HepG2 (cell line): ENCODE results near the gene PLS1. TPM values are rescaled to one million over a fixed set of nuclear protein-coding genes. Genes with fewer than 3 reads are reported as not detected.

Source experiments
- BRD4 ChIP-seq: sonication (generic); formaldehyde crosslinking; IDR thresholded peaks from 2 replicates; pipeline ENCODE4 v1.4.0; 2020; ENCODE audit warnings: missing genetic modification reagents
- CSRNP2 ChIP-seq: sonication (generic); formaldehyde crosslinking; conservative IDR thresholded peaks from 2 replicates; pipeline ENCODE4 v1.8.0; 2022; ENCODE audit warnings: low read depth, missing genetic modification reagents
- E2F1 ChIP-seq: sonication (generic); formaldehyde crosslinking; IDR thresholded peaks from 2 replicates; pipeline ENCODE4 v1.5.0; 2020; ENCODE audit warnings: missing genetic modification reagents
- EED ChIP-seq: sonication (generic); formaldehyde crosslinking; IDR thresholded peaks from 2 replicates; pipeline ENCODE4 v1.5.0; 2020; ENCODE audit warnings: mild to moderate bottlenecking, missing genetic modification reagents
- ELF1 ChIP-seq: sonication (generic); formaldehyde crosslinking; IDR thresholded peaks from 2 replicates; pipeline ENCODE4 v1.4.0; 2020; ENCODE audit warnings: missing genetic modification reagents
- NFE2L2 ChIP-seq: fragments of 150-350 bp; IDR thresholded peaks from 2 replicates; pipeline ENCODE4 v1.6.1; 2014; ENCODE audit warnings: low read length
- PHF20 ChIP-seq: sonication (generic); formaldehyde crosslinking; IDR thresholded peaks from 2 replicates; pipeline ENCODE4 v1.5.0; 2020; ENCODE audit warnings: mild to moderate bottlenecking, missing genetic modification reagents
- POLR2A ChIP-seq, 2 experiments: IDR thresholded peaks; 2 replicates each; pipeline ENCODE4 v1.6.1; 2011; ENCODE audit warnings: low read depth in 2 of 2, low read length in 2 of 2, mild to moderate bottlenecking in 1 of 2, moderate library complexity in 1 of 2; ENCODE audit not compliant: insufficient read depth in 1 of 2
- ZNF18 ChIP-seq: sonication (generic); formaldehyde crosslinking; IDR thresholded peaks from 2 replicates; pipeline ENCODE4 v1.8.0; 2022; ENCODE audit warnings: mild to moderate bottlenecking, missing genetic modification reagents; ENCODE audit not compliant: insufficient replicate concordance
- ZNF224 ChIP-seq: sonication (generic); formaldehyde crosslinking; IDR thresholded peaks from 2 replicates; pipeline ENCODE4 v1.5.0; 2020; ENCODE audit warnings: mild to moderate bottlenecking, missing genetic modification reagents
- ZNF253 ChIP-seq: sonication (generic); formaldehyde crosslinking; IDR thresholded peaks from 2 replicates; pipeline ENCODE4 v1.8.0; 2022; ENCODE audit warnings: mild to moderate bottlenecking, missing genetic modification reagents, borderline replicate concordance
- ZNF350 ChIP-seq: sonication (generic); formaldehyde crosslinking; IDR thresholded peaks from 2 replicates; pipeline ENCODE4 v1.4.0; 2020; ENCODE audit warnings: mild to moderate bottlenecking, low read depth, missing genetic modification reagents, borderline replicate concordance
- ZNF724P ChIP-seq: sonication (generic); formaldehyde crosslinking; IDR thresholded peaks from 2 replicates; pipeline ENCODE4 v1.8.0; 2022; ENCODE audit warnings: missing genetic modification reagents, borderline replicate concordance
- ZXDC ChIP-seq: sonication (generic); formaldehyde crosslinking; IDR thresholded peaks from 2 replicates; pipeline ENCODE4 v1.5.0; 2020; ENCODE audit warnings: mild to moderate bottlenecking, missing genetic modification reagents
- polyA plus RNA-seq, 8 experiments: library from polyadenylated mRNA; depleted of rRNA in 3 of 8; stranded (reverse) in 7 of 8; unstranded in 1 of 8; fragments of >200 nt; fragmentation: Illumina TruSeq in 4 of 8; extraction: Trizol in 4 of 8; gene quantifications; 2 replicates each; pipeline versions ENCODE4 v1.2.1 to v1.2.3, GENCODE V29; 2011 to 2016; ENCODE audit warnings: low read depth in 4 of 8, missing spikeins in 1 of 8, mixed read lengths in 1 of 8; ENCODE audit not compliant: insufficient read depth in 1 of 8
- total RNA-seq, 5 experiments: library from RNA; depleted of rRNA; stranded (reverse); fragments of >200 nt; fragmentation: Illumina TruSeq; extraction: Trizol; gene quantifications; 2 replicates each; pipeline ENCODE4 v1.2.3, GENCODE V29; 2016; ENCODE audit warnings: low read depth in 1 of 5
- TF ChIP-seq, protein P1 (sequence below): sonication (generic); formaldehyde crosslinking; IDR thresholded peaks from 2 replicates; pipeline ENCODE4 v1.4.0; 2020; ENCODE audit warnings: missing genetic modification reagents, borderline replicate concordance
- TF ChIP-seq, protein P2 (sequence below): sonication (generic); formaldehyde crosslinking; IDR thresholded peaks from 2 replicates; pipeline ENCODE4 v1.5.1; 2020; ENCODE audit warnings: missing genetic modification reagents, mild to moderate bottlenecking, borderline replicate concordance

The PLS1 gene
- total and polyA plus RNA-seq, 2 of the 13 experiments (the other 11 are each of a cell fraction or from before 2014, with no cell fraction given), result 11.2 to 21.1 TPM

GRCh38 chr3:142578329-142579223 lies 17.6 kb upstream of the PLS1 start, which contains the start of gene ATR (continued):
- TF ChIP-seq ZNF18 (peak; percentile 74), ELF1 (CRISPR knock-in tag) (peak; percentile 100), NFE2L2 (no peak), BRD4 (CRISPR knock-in tag) (peak; percentile 77), CSRNP2 (CRISPR knock-in tag) (no peak), PHF20 (peak; percentile 95), ZXDC (CRISPR knock-in tag) (peak; percentile 93; the same call in 1 of the 2 replicates), E2F1 (CRISPR knock-in tag) (peak; percentile 96), EED (CRISPR knock-in tag) (peak; percentile 66; the same call in 1 of the 2 replicates), ZNF350 (CRISPR knock-in tag) (peak; percentile 99), POLR2A (IDR thresholded peaks at IDR 0.05; ENCODE audit: insufficient read depth in 1 of 2, low read depth in 2 of 2, low read length in 2 of 2) (peak; percentile 88 to 89), ZNF724P (peak; percentile 49; the same call in 1 of the 2 replicates), ZNF253 (CRISPR knock-in tag) (peak; percentile 45; the same call in 1 of the 2 replicates), ZNF224 (CRISPR knock-in tag) (peak; percentile 91)
- TF ChIP-seq, protein P1, sequence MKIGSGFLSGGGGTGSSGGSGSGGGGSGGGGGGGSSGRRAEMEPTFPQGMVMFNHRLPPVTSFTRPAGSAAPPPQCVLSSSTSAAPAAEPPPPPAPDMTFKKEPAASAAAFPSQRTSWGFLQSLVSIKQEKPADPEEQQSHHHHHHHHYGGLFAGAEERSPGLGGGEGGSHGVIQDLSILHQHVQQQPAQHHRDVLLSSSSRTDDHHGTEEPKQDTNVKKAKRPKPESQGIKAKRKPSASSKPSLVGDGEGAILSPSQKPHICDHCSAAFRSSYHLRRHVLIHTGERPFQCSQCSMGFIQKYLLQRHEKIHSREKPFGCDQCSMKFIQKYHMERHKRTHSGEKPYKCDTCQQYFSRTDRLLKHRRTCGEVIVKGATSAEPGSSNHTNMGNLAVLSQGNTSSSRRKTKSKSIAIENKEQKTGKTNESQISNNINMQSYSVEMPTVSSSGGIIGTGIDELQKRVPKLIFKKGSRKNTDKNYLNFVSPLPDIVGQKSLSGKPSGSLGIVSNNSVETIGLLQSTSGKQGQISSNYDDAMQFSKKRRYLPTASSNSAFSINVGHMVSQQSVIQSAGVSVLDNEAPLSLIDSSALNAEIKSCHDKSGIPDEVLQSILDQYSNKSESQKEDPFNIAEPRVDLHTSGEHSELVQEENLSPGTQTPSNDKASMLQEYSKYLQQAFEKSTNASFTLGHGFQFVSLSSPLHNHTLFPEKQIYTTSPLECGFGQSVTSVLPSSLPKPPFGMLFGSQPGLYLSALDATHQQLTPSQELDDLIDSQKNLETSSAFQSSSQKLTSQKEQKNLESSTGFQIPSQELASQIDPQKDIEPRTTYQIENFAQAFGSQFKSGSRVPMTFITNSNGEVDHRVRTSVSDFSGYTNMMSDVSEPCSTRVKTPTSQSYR (CRISPR knock-in tag), result peak; percentile 39; the same call in 1 of the 2 replicates
- TF ChIP-seq, protein P2, sequence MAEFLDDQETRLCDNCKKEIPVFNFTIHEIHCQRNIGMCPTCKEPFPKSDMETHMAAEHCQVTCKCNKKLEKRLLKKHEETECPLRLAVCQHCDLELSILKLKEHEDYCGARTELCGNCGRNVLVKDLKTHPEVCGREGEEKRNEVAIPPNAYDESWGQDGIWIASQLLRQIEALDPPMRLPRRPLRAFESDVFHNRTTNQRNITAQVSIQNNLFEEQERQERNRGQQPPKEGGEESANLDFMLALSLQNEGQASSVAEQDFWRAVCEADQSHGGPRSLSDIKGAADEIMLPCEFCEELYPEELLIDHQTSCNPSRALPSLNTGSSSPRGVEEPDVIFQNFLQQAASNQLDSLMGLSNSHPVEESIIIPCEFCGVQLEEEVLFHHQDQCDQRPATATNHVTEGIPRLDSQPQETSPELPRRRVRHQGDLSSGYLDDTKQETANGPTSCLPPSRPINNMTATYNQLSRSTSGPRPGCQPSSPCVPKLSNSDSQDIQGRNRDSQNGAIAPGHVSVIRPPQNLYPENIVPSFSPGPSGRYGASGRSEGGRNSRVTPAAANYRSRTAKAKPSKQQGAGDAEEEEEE, result no peak
